Adrenal gland (tissue), 12 donors: ENCODE data around the gene CFAP53. TPM values are rescaled to one million over a fixed set of nuclear protein-coding genes. Genes with fewer than 3 reads are reported as not detected.

ENCODE experiments used
- DNase-seq, 7 donors: peaks; one replicate each; pipeline ENCODE4 v3.0.0-alpha.2; 2019 to 2020
- H3K27ac ChIP-seq, 5 donors: fragments of 200-600 bp; sonication (generic) in 4 of 5; 1 replicate in 3 of 5; 2 replicates in 2 of 5; pipeline versions ENCODE4 v1.5.1 to v1.8.0; 2016 to 2020; ENCODE audit warnings: mild to moderate bottlenecking in 1 of 5
- H3K27me3 ChIP-seq: fragments of 200-600 bp; 2 replicates; pipeline ENCODE4 v1.8.0; 2021
- H3K36me3 ChIP-seq, 2 donors: fragments of 200-600 bp; replicated peaks in 1 of 2; 1 replicate in 1 of 2; 2 replicates in 1 of 2; pipeline versions ENCODE4 v1.5.1 to v1.8.0; 2018 to 2022
- H3K4me1 ChIP-seq, 2 donors: fragments of 200-600 bp; replicated peaks in 1 of 2; 1 replicate in 1 of 2; 2 replicates in 1 of 2; pipeline versions ENCODE4 v1.5.1 to v1.8.0; 2018 to 2021
- H3K4me3 ChIP-seq, 4 donors: fragments of 200-600 bp; sonication (generic) in 3 of 4; one replicate each; pipeline ENCODE4 v1.5.1; 2016 to 2018
- H3K9me3 ChIP-seq, 3 donors: fragments of 200-600 bp; sonication (generic) in 1 of 3; replicated peaks in 1 of 3; 1 replicate in 2 of 3; 2 replicates in 1 of 3; pipeline versions ENCODE4 v1.5.1 to v1.8.0; 2016 to 2021
- POLR2A ChIP-seq, 2 donors: fragments of 450-650 bp; IDR thresholded peaks; one replicate each; pipeline ENCODE4 v1.6.1; 2017; ENCODE audit warnings: antibody characterized with exemption in 2 of 2, mild to moderate bottlenecking in 2 of 2, moderate library complexity in 1 of 2
- WGBS, 4 donors: extraction: QIAGEN DNeasy Blood & Tissue Kit in 2 of 4; methylation state at CpG; one replicate each; pipeline versions ENCODE4 v1.1.5 to v1.1.7; 2013 to 2017; 5-methylcytosine and 5-hydroxymethylcytosine counted together
- intact Hi-C, 2 donors: fragments of 100-400 bp; cut with DNase I; formaldehyde crosslinking; loops; one replicate each; pipeline versions ENCODE4 v1.14.1 to v1.15.0; 2022 to 2023
- polyA plus RNA-seq, 3 donors: library from polyadenylated mRNA; stranded (reverse); fragments of 200-250 nt in 2 of 3; fragments of 350-450 nt in 1 of 3; fragmentation: Illumina TruSeq in 1 of 3; extraction: RNeasy Lipid Tissue Mini Kit (QIAGEN cat#74804) in 1 of 3; gene quantifications; one replicate each; pipeline ENCODE4 v1.2.3, GENCODE V29; 2013 to 2014
- total RNA-seq, 9 donors: library from RNA; depleted of rRNA in 4 of 9; stranded (reverse); fragments of >200 nt in 4 of 9; fragments of 120-200 nt in 1 of 9; fragmentation: NEBNext Ultra II Directional in 1 of 9; extraction: Animal tissue kit (Norgen Biotek cat#: 25700) in 1 of 9; gene quantifications; one replicate each; pipeline versions ENCODE4 v1.1.0 to v1.2.4, GENCODE V29; 2013 to 2023
- TF ChIP-seq, protein P1 (sequence below), 6 experiments: fragments of 450-650 bp in 4 of 6; fragments of 200-600 bp in 2 of 6; sonication (generic) in 1 of 6; IDR thresholded peaks; 1 replicate in 5 of 6; 2 replicates in 1 of 6; pipeline versions ENCODE4 v1.5.1 to v1.8.0; 2016 to 2021; ENCODE audit warnings: antibody characterized with exemption in 6 of 6, mild to moderate bottlenecking in 2 of 6, moderate library complexity in 1 of 6
- donor health status: healthy with polysubstance abuse.
- donor health status: Bipolar disorder and iron deficiency.
- donor health status: DM: yes; HTN: yes; CAD: no.
- donor health status: DM: no; HTN: no; CAD: no.
- donor health status: DM: no; HTN: no; CAD: no.
- donor health status: DM: yes; HTN: yes; CAD: no.

CFAP53 gene
- total and polyA plus RNA-seq, 12 donors = 0.53 to 4.3 (median 1.3) TPM

DNA sequence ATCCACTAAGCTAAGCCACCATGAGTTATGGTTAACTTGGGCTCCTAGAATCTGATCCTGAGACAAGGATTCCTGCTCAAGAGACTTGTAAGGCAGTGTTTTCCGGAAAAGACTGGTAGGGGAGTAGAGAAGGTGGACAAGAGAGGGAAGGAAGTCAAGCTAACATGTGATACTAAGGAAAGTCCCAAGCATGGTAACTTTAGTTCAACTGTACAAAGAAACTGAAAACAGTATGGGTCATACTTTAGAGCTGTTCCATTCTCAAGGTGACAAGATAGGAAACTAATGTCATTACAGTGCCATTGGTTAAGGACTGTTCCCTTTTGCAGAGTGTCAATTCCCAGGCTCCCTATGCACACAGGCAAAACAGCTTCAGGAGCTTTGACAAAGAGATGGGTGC lies 77.1 kb downstream of the CFAP53 start:
- Histone ChIP-seq H3K4me1 (peaks cover 6 to 7% of the 10 kb centered on the region in 2 donors), H3K27ac (no peak overlapping the region), H3K9me3 (no peaks in the 10 kb centered on the region), H3K4me3 (no peak overlapping the region), H3K36me3 (no peaks in the 10 kb centered on the region), H3K27me3 (peaks cover 11% of the 10 kb centered on the region)
- no peak for TF ChIP-seq POLR2A (IDR thresholded peaks at IDR 0.05)
- TF ChIP-seq, protein P1, sequence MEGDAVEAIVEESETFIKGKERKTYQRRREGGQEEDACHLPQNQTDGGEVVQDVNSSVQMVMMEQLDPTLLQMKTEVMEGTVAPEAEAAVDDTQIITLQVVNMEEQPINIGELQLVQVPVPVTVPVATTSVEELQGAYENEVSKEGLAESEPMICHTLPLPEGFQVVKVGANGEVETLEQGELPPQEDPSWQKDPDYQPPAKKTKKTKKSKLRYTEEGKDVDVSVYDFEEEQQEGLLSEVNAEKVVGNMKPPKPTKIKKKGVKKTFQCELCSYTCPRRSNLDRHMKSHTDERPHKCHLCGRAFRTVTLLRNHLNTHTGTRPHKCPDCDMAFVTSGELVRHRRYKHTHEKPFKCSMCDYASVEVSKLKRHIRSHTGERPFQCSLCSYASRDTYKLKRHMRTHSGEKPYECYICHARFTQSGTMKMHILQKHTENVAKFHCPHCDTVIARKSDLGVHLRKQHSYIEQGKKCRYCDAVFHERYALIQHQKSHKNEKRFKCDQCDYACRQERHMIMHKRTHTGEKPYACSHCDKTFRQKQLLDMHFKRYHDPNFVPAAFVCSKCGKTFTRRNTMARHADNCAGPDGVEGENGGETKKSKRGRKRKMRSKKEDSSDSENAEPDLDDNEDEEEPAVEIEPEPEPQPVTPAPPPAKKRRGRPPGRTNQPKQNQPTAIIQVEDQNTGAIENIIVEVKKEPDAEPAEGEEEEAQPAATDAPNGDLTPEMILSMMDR (IDR thresholded peaks at IDR 0.05) = no peak
- intact Hi-C loops = no loop called here
- DNase-seq = no peak
- 71 to 84% (median 77%) methylated on average over 1 of the region's 1 CpG for WGBS, 4 donors

DNA sequence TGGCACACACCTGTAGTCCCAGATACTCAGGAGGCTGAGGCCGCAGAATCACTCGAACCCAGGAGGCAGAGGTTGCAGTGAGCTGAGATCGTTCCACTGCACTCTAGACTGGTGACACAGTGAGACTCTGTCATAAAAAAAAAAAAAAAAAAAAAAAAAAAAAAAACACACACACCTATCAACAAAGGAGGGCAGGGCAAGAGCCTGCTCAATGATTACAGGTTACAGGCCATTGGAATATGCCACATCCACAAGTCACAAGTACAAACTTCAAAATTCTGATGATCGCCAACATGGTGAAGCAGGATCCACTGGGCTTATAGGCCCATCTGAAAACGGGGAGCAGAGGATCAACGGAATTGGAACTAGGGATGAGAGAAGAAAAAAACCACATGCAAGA lies 77.6 kb downstream of the CFAP53 start:
- Histone ChIP-seq H3K4me3 (no peak overlapping the region), H3K4me1 (peaks cover under 1 to 4% of the 10 kb centered on the region in 2 donors), H3K27me3 (peaks cover 7% of the 10 kb centered on the region), H3K36me3 (no peaks in the 10 kb centered on the region), H3K9me3 (no peaks in the 10 kb centered on the region), H3K27ac (no peak overlapping the region)
- no peak for TF ChIP-seq POLR2A (IDR thresholded peaks at IDR 0.05)
- TF ChIP-seq, protein P1 (IDR thresholded peaks at IDR 0.05) = no peak
- WGBS, 4 donors = 76 to 94% (median 84%) methylated on average over 6 of the region's 6 CpGs
- no peak for DNase-seq
- intact Hi-C loops = no loop called here

DNA sequence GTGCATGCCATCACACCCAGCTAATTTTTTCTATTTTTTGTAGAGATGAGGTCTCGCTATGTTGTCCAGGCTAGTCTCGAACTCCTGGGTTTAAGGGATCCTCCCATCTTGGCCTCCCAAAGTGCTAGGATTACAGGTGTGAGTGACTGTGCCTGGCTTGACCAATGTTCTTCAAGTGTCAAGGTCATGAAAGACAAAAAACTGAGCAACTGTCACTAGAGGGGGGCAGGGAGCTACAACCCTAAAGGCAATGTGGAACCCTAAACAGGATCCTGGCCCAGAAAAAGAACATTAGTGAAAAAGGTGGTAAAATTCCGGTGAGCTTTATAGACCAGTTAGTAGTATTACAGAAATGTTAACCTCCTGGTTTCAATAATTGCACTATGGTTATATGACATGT lies 78.6 kb downstream of the CFAP53 start:
- Histone ChIP-seq H3K4me1 (no peaks in the 10 kb centered on the region), H3K4me3 (no peak overlapping the region), H3K9me3 (no peaks in the 10 kb centered on the region), H3K27ac (no peak overlapping the region), H3K27me3 (no peaks in the 10 kb centered on the region), H3K36me3 (no peaks in the 10 kb centered on the region)
- TF ChIP-seq POLR2A (IDR thresholded peaks at IDR 0.05) = no peak
- TF ChIP-seq, protein P1 (IDR thresholded peaks at IDR 0.05) = no peak
- intact Hi-C loops = no loop called here
- WGBS, 4 donors = 89 to 100% (median 92%) methylated on average over 3 of the region's 3 CpGs
- no peak for DNase-seq

DNA sequence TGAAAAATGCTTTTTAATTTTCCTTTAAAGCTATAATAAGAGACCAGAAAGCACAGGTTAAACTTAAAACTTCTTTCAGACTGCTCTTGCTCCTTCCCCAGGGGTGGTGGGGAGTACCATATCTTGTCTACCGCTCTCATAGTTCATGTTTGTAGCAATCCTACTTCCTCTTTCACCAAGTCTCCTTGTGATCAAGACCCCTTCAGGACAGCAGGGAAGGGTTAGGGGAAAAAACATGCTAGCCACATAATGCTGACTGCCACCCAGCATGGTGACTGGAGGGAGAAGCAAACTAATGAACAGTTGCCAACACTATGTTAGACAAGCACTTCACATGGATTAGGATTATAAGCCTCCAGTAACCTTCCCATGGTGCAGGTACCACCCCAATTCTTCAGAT lies 79.9 kb downstream of the CFAP53 start:
- TF ChIP-seq, protein P1 (IDR thresholded peaks at IDR 0.05) = no peak
- no peak for TF ChIP-seq POLR2A (IDR thresholded peaks at IDR 0.05)
- intact Hi-C loops = no loop called here

More for the DNA sequence above, 79.9 kb downstream of the CFAP53 start:
- Histone ChIP-seq H3K27ac (no peak overlapping the region), H3K36me3 (no peaks in the 10 kb centered on the region), H3K27me3 (no peaks in the 10 kb centered on the region), H3K9me3 (no peaks in the 10 kb centered on the region), H3K4me1 (no peaks in the 10 kb centered on the region), H3K4me3 (no peak overlapping the region)
- no peak for DNase-seq
- WGBS, 4 donors = 80 to 93% (median 84%) methylated on average over 1 of the region's 1 CpG
